AG04449 (cell line): Measurements from ENCODE around the gene PBRM1.

Experiments used
- CTCF ChIA-PET: fragments of 350-600 bp; formaldehyde crosslinking; extraction: SDS; loops from one replicate; lab custom pipeline; 2021; ENCODE audit warnings: antibody characterized with exemption; lab: Yijun Ruan, JAX
- POLR2A ChIA-PET: fragments of 400-600, 350-600 bp; formaldehyde crosslinking; extraction: SDS; loops from one replicate; lab custom pipeline; 2020; ENCODE audit warnings: antibody characterized with exemption, inconsistent platforms; lab: Yijun Ruan, JAX
- DNase-seq: peaks from one replicate; pipeline ENCODE4 v3.0.0-alpha.2; 2010; ENCODE audit warnings: low read depth, low spot score
- H3K4me3 ChIP-seq: 2 replicates; pipeline ENCODE4 v1.5.1; 2011; ENCODE audit warnings: low read depth, mild to moderate bottlenecking, control low read depth, low read length
- TF ChIP-seq, protein P1 (sequence below): IDR thresholded peaks from one replicate; pipeline ENCODE4 v1.5.1; 2011; ENCODE audit warnings: mild to moderate bottlenecking, moderate library complexity, low read length, control low read depth, inconsistent platforms; ENCODE audit not compliant: insufficient read depth; ENCODE audit errors: missing control alignments

The PBRM1 gene

DNA sequence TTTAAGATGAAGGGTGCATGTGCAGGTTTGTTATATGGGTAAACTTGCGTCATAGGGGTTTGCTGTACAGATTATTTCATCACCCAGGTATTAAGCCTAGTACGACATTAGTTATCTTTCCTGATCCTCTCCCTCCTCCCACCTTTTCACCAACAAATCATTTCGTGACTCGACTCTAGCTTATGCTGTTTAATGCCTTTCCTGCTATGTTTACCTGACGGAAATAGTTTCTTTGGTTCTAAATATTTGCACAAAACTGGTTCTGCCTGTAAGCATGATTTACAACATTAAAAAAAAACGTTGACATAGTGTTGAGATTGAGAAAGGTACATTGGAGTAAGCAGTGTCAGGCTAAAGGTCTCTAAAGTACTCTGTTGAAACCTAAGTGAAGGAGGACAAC is 2.6 kb upstream of the PBRM1 start:
- no peak for DNase-seq
- POLR2A ChIA-PET, result interaction anchor here (0.7 to 1.5 kb wide), 2 partner anchors 9 to 18 kb away, joined by 3 to 5 read pairs; no protein-coding TSS in a partner anchor
- CTCF ChIA-PET, result interaction anchor here (2.1 to 2.2 kb wide), 2 partner anchors 216 to 260 kb away, joined by 5 to 7 read pairs; no protein-coding TSS in a partner anchor
- no peak overlapping the region for H3K4me3 ChIP-seq
- TF ChIP-seq, protein P1, sequence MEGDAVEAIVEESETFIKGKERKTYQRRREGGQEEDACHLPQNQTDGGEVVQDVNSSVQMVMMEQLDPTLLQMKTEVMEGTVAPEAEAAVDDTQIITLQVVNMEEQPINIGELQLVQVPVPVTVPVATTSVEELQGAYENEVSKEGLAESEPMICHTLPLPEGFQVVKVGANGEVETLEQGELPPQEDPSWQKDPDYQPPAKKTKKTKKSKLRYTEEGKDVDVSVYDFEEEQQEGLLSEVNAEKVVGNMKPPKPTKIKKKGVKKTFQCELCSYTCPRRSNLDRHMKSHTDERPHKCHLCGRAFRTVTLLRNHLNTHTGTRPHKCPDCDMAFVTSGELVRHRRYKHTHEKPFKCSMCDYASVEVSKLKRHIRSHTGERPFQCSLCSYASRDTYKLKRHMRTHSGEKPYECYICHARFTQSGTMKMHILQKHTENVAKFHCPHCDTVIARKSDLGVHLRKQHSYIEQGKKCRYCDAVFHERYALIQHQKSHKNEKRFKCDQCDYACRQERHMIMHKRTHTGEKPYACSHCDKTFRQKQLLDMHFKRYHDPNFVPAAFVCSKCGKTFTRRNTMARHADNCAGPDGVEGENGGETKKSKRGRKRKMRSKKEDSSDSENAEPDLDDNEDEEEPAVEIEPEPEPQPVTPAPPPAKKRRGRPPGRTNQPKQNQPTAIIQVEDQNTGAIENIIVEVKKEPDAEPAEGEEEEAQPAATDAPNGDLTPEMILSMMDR, result no peak

DNA sequence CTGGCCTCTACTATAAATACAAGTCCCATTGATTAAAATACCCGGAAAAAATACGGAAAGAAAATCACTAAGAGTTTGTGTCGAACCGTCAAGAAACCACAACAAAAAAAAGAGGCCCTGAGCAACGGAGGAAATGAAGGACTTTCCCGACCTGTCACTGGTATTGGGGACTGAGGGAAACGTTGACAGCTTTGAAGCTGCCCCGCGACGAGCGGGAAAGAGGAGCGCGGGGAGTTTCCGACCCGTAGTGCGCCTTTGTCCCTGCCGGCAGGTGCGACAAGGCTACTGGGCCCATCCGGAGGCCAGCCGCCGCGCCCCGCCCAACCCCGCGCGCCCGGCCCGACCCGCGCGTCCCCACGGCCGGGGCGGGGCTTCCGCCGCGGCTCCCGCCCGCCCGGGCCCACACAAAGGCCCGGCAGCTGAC is 416 bp downstream of the PBRM1 start:
- POLR2A ChIA-PET, result interaction anchor here (0.6 to 1.5 kb wide), 2 partner anchors 8 to 21 kb away, joined by 3 to 4 read pairs; partner anchors contain the start of genes GLT8D1 and SPCS1
- TF ChIP-seq, protein P1, result no peak
- H3K4me3 ChIP-seq, result peak overlapping the region; percentile 91
- CTCF ChIA-PET, result no interaction called here
- no peak for DNase-seq

DNA sequence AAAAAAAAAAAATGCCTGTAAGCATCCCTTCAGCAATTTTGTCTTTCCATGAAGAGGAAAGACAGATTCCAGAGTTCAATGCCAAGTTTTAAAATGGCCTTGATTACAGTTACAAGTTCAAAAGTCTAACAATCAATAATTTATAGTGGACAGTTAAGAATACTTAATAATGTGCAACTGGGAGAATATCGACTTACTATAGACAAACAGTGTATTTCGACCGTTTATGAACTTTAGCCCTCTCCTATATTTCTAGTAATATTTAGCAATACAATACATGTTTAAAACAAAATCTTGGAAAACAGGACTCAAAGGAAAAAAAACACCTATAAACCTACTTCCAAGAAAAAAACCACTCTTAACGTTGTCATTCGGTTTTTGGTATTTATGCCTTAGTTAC is 1.5 kb downstream of the PBRM1 start:
- H3K4me3 ChIP-seq, result no peak overlapping the region
- ChIA-PET POLR2A (interaction anchor here (1.5 kb wide), 1 partner anchor 9 kb away, joined by 4 read pairs; no protein-coding TSS in a partner anchor), CTCF (no interaction called here)

DNA sequence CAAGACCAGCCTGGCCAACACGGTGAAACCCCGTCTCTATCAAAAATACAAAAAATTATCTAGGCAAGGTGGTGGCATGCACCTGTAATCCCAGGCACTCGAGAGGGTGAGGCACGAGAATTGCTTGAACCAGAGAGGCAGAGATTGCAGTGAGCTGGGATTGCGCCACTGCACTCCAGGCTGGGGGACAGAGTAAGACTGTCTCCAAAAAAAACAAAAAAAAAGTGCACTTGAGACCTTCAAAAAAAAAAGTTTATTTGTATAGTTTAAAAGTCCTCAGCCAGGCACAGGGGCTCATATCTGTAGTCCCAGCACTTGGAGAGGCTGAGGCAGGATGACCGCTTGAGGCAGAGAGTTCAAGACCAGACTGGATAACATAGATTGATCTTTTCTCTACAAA is 2.1 kb downstream of the PBRM1 start:
- TF ChIP-seq, protein P1, result no peak
- no peak overlapping the region for H3K4me3 ChIP-seq
- DNase-seq, result no peak
- ChIA-PET CTCF (no interaction called here), POLR2A (no interaction called here)

More for the DNA sequence above, 1.5 kb downstream of the PBRM1 start:
- DNase-seq, result no peak
- TF ChIP-seq, protein P1, result no peak

- POLR2A ChIA-PET, result no interaction called here
- DNase-seq, result peak; percentile 37
- no peak overlapping the region for H3K4me3 ChIP-seq
- TF ChIP-seq, protein P1, result peak; percentile 18
- CTCF ChIA-PET, result interaction anchor here (0.7 to 1.8 kb wide), 5 partner anchors 30 to 270 kb away, joined by 3 to 11 read pairs (median 3); no protein-coding TSS in a partner anchor
These were observed 3.7 kb downstream of the PBRM1 start for GRCh38 chr3:52682016-52682415.

GRCh38 chr3:52681596-52681995 is 4.1 kb downstream of the PBRM1 start:
- DNase-seq, result no peak
- CTCF ChIA-PET, result interaction anchor here (1.1 to 1.8 kb wide), 4 partner anchors 10 to 253 kb away, joined by 3 to 11 read pairs (median 5); no protein-coding TSS in a partner anchor
- TF ChIP-seq, protein P1, result no peak
- POLR2A ChIA-PET, result interaction anchor here (0.7 kb wide), 1 partner anchor 10 kb away, joined by 3 read pairs; no protein-coding TSS in a partner anchor
- H3K4me3 ChIP-seq, result no peak overlapping the region
